H1 (cell line): ENCODE data around the gene PQBP1. TPM values are rescaled to one million over a fixed set of nuclear protein-coding genes. Genes with fewer than 3 reads are reported as not detected.

ENCODE experiments used
- ASH2L ChIP-seq: fragments of 200-600, 300-600 bp; sonication (generic); IDR thresholded peaks from one replicate; pipeline ENCODE4 v1.7.1; 2017; ENCODE audit warnings: low read length
- BCL11A ChIP-seq, 2 experiments: IDR thresholded peaks; one replicate each; pipeline ENCODE4 v1.6.1; 2011; ENCODE audit warnings: low read depth in 2 of 2, low read length in 2 of 2, mild to moderate bottlenecking in 2 of 2
- CHD1 ChIP-seq: IDR thresholded peaks from 2 replicates; pipeline ENCODE4 v1.6.1; 2012; ENCODE audit warnings: low read depth, low read length, improper control_type of control experiment
- EP300 ChIP-seq, 2 experiments: IDR thresholded peaks; 1 replicate in 1 of 2; 2 replicates in 1 of 2; pipeline ENCODE4 v1.6.1; 2011 to 2012; ENCODE audit warnings: low read depth in 2 of 2, low read length in 2 of 2, mild to moderate bottlenecking in 2 of 2, borderline replicate concordance in 1 of 2, inconsistent platforms in 1 of 2, moderate library complexity in 1 of 2
- JUND ChIP-seq: IDR thresholded peaks from 2 replicates; pipeline ENCODE4 v1.6.1; 2011; ENCODE audit warnings: mild to moderate bottlenecking, improper control_type of control experiment, low read length
- MAFK ChIP-seq: IDR thresholded peaks from 2 replicates; pipeline ENCODE4 v1.6.1; 2012; ENCODE audit warnings: low read depth, mild to moderate bottlenecking, improper control_type of control experiment, low read length
- SIN3A ChIP-seq, 2 experiments: IDR thresholded peaks in 1 of 2; conservative IDR thresholded peaks in 1 of 2; 2 replicates each; pipeline ENCODE4 v1.6.1; 2011 to 2012; ENCODE audit warnings: low read length in 2 of 2, improper control_type of control experiment in 1 of 2, low read depth in 1 of 2, mild to moderate bottlenecking in 1 of 2
- SIX5 ChIP-seq: IDR thresholded peaks from 2 replicates; pipeline ENCODE4 v1.6.1; 2011; ENCODE audit warnings: mild to moderate bottlenecking, low read depth, low read length
- SUZ12 ChIP-seq: fragments of 200-600 bp; sonication (generic); IDR thresholded peaks from 2 replicates; pipeline ENCODE4 v1.6.1; 2012; ENCODE audit warnings: mild to moderate bottlenecking, inconsistent platforms, low read length, moderate library complexity, mixed read lengths
- TBP ChIP-seq: IDR thresholded peaks from 2 replicates; pipeline ENCODE4 v1.6.1; 2011; ENCODE audit warnings: low read depth, low read length, improper control_type of control experiment
- ZNF274 ChIP-seq: IDR thresholded peaks from 2 replicates; pipeline ENCODE4 v1.7.0; 2012; ENCODE audit warnings: low read length, borderline replicate concordance; ENCODE audit errors: extremely low read depth
- polyA plus RNA-seq, 7 experiments: library from polyadenylated mRNA; depleted of rRNA in 3 of 7; stranded (reverse) in 5 of 7; unstranded in 2 of 7; fragments of >200 nt in 5 of 7; fragments of 200-250 nt in 2 of 7; gene quantifications; 1 replicate in 5 of 7; 2 replicates in 1 of 7; 4 replicates in 1 of 7; pipeline versions ENCODE4 v1.2.1 to v1.2.3, GENCODE V29; 2011 to 2013; ENCODE audit warnings: missing spikeins in 2 of 7, mixed read lengths in 2 of 7
- total RNA-seq: library from RNA; stranded (reverse); fragmentation: NEBNext Ultra II Directional; extraction: Animal tissue kit (Norgen Biotek cat#: 25700); gene quantifications from 2 replicates; pipeline ENCODE4 v1.2.1, GENCODE V29; 2021
- TF ChIP-seq, protein P1 (sequence below): fragments of 300-600 bp; sonication (generic); IDR thresholded peaks from 2 replicates; pipeline ENCODE4 v1.7.1; 2012; ENCODE audit warnings: low read length, moderate library complexity, mild to moderate bottlenecking, inconsistent platforms; ENCODE audit not compliant: insufficient replicate concordance

Gene PQBP1
- total and polyA plus RNA-seq, 2 of the 8 experiments (the other 6 are each of a cell fraction or from before 2014, with no cell fraction given) = 91.7 to 95.9 TPM

DNA sequence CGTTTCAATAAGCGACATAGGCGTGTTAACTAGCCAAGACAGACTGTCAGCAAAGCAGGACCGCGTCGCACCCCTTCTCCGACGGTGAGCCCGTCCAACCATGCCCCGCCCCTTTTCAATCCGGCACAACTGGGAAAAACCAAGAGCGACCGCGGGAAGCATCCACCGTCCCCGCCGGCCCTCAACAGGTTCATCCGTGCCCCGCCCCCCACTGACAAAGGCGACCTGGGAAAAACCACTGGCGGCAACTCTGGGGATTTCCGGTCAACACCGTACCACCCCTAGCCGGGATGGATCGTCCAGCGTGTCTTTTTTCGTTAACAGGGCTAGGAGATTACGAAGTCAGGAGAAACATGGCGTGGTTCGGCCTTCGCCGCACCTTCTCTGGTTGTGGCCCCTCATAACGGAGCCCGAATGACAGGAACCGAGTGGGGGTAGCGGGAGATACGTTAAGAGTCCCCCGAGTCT is 539 bp upstream of the PQBP1 start (continued):
- TF ChIP-seq, protein P1, sequence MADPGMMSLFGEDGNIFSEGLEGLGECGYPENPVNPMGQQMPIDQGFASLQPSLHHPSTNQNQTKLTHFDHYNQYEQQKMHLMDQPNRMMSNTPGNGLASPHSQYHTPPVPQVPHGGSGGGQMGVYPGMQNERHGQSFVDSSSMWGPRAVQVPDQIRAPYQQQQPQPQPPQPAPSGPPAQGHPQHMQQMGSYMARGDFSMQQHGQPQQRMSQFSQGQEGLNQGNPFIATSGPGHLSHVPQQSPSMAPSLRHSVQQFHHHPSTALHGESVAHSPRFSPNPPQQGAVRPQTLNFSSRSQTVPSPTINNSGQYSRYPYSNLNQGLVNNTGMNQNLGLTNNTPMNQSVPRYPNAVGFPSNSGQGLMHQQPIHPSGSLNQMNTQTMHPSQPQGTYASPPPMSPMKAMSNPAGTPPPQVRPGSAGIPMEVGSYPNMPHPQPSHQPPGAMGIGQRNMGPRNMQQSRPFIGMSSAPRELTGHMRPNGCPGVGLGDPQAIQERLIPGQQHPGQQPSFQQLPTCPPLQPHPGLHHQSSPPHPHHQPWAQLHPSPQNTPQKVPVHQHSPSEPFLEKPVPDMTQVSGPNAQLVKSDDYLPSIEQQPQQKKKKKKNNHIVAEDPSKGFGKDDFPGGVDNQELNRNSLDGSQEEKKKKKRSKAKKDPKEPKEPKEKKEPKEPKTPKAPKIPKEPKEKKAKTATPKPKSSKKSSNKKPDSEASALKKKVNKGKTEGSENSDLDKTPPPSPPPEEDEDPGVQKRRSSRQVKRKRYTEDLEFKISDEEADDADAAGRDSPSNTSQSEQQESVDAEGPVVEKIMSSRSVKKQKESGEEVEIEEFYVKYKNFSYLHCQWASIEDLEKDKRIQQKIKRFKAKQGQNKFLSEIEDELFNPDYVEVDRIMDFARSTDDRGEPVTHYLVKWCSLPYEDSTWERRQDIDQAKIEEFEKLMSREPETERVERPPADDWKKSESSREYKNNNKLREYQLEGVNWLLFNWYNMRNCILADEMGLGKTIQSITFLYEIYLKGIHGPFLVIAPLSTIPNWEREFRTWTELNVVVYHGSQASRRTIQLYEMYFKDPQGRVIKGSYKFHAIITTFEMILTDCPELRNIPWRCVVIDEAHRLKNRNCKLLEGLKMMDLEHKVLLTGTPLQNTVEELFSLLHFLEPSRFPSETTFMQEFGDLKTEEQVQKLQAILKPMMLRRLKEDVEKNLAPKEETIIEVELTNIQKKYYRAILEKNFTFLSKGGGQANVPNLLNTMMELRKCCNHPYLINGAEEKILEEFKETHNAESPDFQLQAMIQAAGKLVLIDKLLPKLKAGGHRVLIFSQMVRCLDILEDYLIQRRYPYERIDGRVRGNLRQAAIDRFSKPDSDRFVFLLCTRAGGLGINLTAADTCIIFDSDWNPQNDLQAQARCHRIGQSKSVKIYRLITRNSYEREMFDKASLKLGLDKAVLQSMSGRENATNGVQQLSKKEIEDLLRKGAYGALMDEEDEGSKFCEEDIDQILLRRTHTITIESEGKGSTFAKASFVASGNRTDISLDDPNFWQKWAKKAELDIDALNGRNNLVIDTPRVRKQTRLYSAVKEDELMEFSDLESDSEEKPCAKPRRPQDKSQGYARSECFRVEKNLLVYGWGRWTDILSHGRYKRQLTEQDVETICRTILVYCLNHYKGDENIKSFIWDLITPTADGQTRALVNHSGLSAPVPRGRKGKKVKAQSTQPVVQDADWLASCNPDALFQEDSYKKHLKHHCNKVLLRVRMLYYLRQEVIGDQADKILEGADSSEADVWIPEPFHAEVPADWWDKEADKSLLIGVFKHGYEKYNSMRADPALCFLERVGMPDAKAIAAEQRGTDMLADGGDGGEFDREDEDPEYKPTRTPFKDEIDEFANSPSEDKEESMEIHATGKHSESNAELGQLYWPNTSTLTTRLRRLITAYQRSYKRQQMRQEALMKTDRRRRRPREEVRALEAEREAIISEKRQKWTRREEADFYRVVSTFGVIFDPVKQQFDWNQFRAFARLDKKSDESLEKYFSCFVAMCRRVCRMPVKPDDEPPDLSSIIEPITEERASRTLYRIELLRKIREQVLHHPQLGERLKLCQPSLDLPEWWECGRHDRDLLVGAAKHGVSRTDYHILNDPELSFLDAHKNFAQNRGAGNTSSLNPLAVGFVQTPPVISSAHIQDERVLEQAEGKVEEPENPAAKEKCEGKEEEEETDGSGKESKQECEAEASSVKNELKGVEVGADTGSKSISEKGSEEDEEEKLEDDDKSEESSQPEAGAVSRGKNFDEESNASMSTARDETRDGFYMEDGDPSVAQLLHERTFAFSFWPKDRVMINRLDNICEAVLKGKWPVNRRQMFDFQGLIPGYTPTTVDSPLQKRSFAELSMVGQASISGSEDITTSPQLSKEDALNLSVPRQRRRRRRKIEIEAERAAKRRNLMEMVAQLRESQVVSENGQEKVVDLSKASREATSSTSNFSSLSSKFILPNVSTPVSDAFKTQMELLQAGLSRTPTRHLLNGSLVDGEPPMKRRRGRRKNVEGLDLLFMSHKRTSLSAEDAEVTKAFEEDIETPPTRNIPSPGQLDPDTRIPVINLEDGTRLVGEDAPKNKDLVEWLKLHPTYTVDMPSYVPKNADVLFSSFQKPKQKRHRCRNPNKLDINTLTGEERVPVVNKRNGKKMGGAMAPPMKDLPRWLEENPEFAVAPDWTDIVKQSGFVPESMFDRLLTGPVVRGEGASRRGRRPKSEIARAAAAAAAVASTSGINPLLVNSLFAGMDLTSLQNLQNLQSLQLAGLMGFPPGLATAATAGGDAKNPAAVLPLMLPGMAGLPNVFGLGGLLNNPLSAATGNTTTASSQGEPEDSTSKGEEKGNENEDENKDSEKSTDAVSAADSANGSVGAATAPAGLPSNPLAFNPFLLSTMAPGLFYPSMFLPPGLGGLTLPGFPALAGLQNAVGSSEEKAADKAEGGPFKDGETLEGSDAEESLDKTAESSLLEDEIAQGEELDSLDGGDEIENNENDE = no peak
- TF ChIP-seq EP300 (IDR thresholded peaks at IDR 0.05; ENCODE audit: borderline replicate concordance in 1 of 2, low read depth in 2 of 2, low read length in 2 of 2) (peak in 1 of 2 experiments; percentile 95; a peak in 2 of 3 replicates), JUND (peak; percentile 73), ZNF274 (no peak), CHD1 (peak; percentile 79), BCL11A (IDR thresholded peaks at IDR 0.05; ENCODE audit: low read depth in 2 of 2, low read length in 2 of 2) (no peak), SUZ12 (no peak), MAFK (no peak), SIX5 (peak; percentile 25; the same call in 1 of the 2 replicates), ASH2L (peak; percentile 47), SIN3A (conservative IDR thresholded peaks at IDR 0.05 in 1 of 2, IDR thresholded peaks at IDR 0.05 in 1 of 2; ENCODE audit: low read depth in 1 of 2, low read length in 2 of 2) (peak in 1 of 2 experiments; percentile 76; a peak in 2 of 4 replicates), TBP (no peak)
